NOMO-1 treated with DMSO at 0.1 percent for 48 hours (cell line): ENCODE data around the gene SESN1.
"Not testable (repeated sequence)": the region's sequence is repeated elsewhere in the genome, so short reads cannot be mapped to it uniquely, and the experiment has no call there.

Experiments used
- DNase-seq: peaks from one replicate; lab custom pipeline; 2025; ENCODE audit not compliant: unreplicated experiment; lab: John Stamatoyannopoulos, UW

The SESN1 gene

DNA sequence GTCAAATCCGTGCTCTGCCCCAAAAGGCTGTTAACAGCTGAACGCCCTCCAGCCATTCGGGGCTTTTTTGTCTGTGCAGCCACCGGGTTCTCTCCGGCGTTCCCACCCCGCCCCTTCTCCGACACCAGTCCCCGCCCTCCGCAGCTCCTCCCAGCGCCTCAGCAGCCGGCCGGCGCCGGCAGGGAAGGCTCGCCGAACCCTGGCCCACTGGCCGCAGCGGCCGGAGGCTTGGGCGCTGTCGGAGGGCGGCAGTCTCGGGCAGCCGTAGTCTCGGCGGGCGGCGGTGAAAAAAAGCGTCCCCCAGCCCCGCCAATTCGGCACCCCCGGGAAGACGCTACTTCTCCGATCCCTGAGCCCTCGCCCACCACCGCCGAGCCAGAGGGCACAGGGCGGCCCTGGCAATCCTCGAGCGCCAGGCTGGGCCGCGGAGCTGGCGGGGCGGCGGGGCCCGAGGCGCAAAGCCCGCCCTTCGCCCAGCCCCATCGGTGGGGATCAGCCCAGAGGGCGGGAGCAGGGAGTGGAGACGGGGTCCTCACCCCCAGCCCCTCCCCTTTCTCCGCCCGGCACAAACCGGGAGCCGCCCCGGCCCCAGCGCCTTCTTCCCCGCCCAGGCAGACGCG lies at the start of gene SESN1:
Gene SESN1, minus strand, starts transcription at position 431 of the 620 bp plus-strand sequence. CDS start 773 bp downstream, outside the sequence.
- DNase-seq, result peak; percentile 85

GRCh38 chr6:109143191-109143590 lies 48.5 kb upstream of the SESN1 start:
- DNase-seq, result no peak

GRCh38 chr6:109142067-109142466 lies 47.4 kb upstream of the SESN1 start:
- not testable (repeated sequence) for DNase-seq

- no peak for DNase-seq
These were observed 44.5 kb upstream of the SESN1 start for GRCh38 chr6:109139109-109139508.

DNA sequence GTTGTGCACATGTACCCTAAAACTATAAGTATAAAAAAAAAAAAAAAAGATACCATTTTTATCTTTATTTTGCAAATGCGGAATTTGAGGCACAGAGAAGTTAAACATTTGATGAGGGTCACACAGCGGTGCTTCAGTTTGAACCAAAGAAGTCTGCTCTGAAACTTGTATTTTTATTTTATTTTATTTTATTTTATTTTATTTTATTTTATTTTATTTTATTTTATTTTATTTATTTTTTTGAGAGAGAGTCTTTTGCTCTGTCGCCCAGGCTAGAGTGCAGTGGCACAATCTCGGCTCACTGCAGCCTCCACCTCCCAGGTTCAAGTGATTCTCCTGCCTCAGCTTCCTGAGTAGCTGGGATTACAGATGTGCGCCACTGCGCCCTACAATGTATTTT lies 41.9 kb upstream of the SESN1 start:
- not testable (repeated sequence) for DNase-seq

DNA sequence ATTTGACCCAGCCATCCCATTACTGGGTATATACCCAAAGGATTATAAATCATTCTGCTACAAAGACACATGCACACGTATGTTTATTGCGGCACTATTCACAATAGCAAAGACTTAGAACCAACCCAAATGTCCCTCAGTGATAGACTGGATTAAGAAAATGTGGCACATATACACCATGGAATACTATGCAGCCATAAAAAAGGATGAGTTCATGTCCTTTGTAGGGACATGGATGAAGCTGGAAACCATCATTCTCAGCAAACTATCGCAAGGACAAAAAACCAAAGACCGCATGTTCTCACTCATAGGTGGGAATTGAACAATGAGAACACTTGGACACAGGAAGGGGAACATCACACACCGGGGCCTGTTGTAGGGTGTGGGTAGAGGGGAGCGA lies 41.4 kb upstream of the SESN1 start:
- not testable (repeated sequence) for DNase-seq

GRCh38 chr6:109135600-109135999 lies 41.0 kb upstream of the SESN1 start:
- DNase-seq, result not testable (repeated sequence)

GRCh38 chr6:109130065-109130464 lies 35.4 kb upstream of the SESN1 start:
- DNase-seq, result no peak

DNA sequence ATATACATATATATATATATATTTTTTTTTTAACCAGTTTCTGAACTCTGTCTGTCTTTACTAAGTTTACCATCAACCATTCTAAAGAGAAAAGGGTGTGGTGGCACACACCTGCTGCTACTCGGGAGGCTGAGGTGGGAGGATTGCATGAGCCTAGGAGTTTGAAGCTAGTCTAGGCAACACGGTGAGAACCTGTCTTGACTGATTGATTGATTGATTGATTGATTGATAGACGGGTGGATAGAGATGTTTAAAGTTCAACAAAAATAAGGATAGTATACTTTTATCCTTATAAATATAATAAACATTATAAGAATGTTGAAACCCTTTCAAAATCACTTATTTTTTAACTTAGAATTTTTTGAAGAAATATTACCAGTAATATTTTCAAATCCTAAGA lies 30.9 kb upstream of the SESN1 start:
- no peak for DNase-seq

DNA sequence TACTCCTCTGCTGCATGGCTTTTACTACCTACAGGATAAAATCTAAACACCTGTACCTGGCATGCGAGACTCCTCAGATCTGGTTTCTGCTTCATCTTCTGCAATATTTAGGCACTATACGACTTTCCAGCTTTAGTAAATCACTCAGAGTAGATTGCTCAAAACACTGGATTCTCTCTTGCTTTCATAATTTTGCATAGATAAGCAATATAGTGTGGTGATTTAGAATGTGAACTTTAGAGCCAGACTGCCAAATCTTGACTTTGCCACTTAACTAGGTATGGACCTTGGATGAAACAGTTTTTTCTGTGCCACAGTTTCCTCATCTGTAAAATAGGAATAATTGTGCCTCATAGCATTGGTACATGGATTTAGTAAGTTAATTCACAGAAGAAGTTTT lies 29.6 kb upstream of the SESN1 start:
- no peak for DNase-seq

DNA sequence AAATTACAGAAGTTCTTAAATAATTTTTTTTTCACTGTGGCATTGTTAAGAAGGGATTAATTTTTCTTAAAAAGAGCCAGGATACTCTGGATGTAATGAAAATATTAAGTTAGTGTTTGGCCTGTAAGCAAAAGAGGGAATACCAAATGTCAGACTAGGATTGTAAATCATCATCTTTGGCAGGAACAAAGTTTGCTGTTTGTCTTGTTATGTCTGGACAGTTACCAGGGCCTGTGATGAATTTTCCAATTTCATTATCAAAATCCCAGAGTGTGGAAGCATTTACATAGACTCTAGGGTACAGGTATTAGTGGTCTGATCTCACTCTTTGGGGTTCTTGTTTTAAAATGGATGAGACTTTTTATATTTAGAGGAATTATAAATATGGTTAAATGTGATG lies 26.8 kb upstream of the SESN1 start:
- DNase-seq, result no peak

DNA sequence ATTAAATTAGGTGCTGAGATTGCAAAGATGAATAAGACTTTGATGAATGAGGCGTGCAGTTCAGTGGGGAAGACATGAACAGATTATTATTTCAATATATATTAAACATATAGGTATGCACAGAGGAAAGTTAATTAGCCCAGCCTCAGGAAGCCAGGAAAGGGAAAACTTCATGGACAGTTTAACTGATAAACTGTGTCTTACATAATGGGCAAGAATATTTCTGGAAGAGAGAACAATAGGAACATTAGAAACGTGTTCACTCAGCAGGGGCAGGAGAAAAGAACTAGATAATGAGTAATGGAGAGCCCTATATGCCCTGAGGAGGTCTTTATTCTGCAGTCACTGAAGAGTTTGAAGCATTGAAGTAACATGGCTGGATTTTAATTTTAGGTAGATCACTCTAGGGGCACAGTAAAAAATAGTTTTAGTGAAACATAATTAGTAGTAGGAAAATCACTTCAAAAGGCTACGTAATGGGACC lies 24.3 kb upstream of the SESN1 start:
- no peak for DNase-seq

GRCh38 chr6:109118337-109118736 lies 23.7 kb upstream of the SESN1 start:
- DNase-seq, result no peak

DNA sequence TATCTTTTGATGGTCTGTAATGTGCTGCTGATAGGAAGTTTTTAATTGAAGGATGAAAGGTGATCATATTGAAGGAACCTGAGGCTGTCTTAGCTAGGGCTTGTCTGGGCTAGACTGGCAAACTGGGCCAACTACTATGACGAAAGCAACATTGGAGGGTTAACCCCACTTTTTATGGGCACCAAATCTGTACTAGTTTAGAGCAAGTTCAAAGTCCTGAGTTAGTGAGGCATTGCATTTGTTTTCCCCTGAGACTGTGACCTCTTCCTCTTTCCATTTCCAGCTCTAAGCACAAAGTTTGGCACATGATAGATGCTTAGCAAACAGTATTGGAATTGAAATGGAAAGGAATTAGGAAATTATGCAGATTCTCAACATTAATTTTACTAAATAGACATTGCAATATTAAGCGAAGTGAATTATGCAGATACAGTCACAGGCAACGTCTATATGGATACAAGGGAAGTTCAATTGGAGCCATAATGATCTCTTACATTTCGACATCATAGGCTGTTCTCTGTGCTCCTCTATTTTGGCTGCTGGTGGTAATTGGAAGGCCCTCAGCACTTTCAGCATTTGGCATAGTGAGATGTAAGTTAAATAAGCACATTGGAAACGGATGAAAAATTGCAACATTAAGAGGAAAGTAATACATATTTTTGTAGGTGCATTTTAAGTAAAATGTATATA lies 22.8 kb upstream of the SESN1 start:
- DNase-seq, result peak; percentile 89

- DNase-seq, result not testable (repeated sequence)
These were observed 18.0 kb upstream of the SESN1 start for GRCh38 chr6:109112663-109113062.

DNA sequence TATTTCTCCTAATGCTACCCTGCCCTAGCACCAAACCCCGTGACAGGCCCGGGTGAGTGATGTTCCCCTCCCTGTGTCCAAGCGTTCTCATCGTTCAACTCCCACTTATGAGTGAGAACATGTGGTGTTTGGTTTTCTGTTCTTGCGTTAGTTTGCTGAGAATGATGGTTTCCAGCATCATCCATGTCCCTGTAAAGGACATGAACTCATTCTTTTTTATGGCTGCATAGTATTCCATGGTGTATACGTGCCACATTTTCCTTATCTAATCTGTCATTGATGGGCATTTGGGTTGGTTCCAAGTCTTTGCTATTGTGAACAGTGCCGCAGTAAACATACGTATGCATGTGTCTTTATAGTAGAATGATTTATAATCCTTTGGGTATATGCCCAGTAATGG lies 15.0 kb upstream of the SESN1 start:
- not testable (repeated sequence) for DNase-seq

- DNase-seq, result no peak
These were observed 11.0 kb upstream of the SESN1 start for GRCh38 chr6:109105681-109106080.

- no peak for DNase-seq
These were observed 9.9 kb upstream of the SESN1 start for GRCh38 chr6:109104512-109104911.

GRCh38 chr6:109103942-109104341 lies 9.3 kb upstream of the SESN1 start:
- DNase-seq, result no peak

DNA sequence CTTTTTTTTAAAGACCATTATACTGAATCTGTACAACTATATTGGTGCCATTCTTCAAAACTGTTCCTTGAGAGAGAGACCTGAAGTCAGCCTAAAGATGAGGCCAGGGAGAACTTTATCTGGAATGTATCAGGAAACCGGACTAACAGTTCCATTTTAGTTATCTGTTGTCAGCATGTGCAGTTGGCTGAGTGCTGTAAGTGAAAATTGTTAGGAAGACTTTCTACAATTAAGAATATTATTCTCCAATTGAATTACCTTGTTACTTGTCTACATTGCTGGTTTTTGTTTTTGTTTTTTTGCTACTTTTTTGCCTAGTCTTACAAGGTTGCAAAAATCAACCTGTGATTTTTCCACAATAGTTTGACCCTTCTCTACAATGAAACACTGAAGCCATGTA lies 8.1 kb upstream of the SESN1 start:
- DNase-seq, result no peak

DNA sequence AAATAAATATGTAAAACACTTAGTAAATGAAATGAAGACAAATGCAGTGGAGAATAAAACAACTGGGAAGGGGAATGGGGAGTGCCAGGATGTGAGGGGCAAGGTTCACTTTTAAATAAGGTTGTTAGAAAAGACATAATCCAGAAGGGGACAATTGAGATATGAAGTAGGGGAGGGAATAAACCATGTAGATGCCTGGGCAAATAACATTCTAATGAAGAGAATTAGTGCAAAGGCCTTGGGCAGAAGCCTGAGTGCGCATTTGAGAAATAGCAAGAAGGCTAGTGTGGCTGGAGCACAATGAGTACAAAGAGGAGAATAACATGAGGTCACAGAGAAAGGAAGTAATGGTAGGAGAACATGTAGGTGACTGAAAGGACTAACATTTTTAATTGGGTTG lies 3.0 kb upstream of the SESN1 start:
- DNase-seq, result no peak

- DNase-seq, result peak; percentile 22
These were observed 1.6 kb upstream of the SESN1 start for GRCh38 chr6:109096208-109096607.

DNA sequence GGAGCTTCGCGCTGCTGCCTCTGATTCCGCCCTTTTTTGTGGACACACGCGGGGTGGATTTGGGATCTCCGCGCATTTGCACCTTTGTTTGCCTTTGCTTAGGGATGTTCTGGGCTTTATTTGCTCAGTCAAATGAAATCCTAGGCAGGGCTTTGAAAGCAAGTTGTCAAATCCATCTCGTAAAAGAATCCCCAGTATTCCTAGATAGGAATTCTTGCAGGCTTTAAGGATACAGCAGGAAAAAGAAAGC lies 1.1 kb upstream of the SESN1 start:
- DNase-seq, result no peak
